SH-SY5Y (cell line): ENCODE results near the gene GORAB.

Source experiments
- GATA2 ChIP-seq: IDR thresholded peaks from 2 replicates; pipeline ENCODE4 v1.6.1; 2011; ENCODE audit warnings: mild to moderate bottlenecking, low read depth, low read length
- GATA3 ChIP-seq: IDR thresholded peaks from 2 replicates; pipeline ENCODE4 v1.6.1; 2011; ENCODE audit warnings: low read depth, mild to moderate bottlenecking, low read length, moderate library complexity

- no peak for TF ChIP-seq GATA2
- no peak for TF ChIP-seq GATA3
Measured at GRCh38 chr1:170580636-170581440, 48.9 kb downstream of the GORAB start.
